Measurements from ENCODE around the gene DNAJC1. TPM values are rescaled to one million over a fixed set of nuclear protein-coding genes. Genes with fewer than 3 reads are reported as not detected.
"Not testable (repeated sequence)": the region's sequence is repeated elsewhere in the genome, so short reads cannot be mapped to it uniquely, and the experiment has no call there.

DNAJC1 gene
- total and polyA plus RNA-seq, 2 donors (not counting 3 experiments of a cell fraction or from before 2014, with no cell fraction given): 11.2 to 19.7 TPM

GRCh38 chr10:22022257-22023032 lies 18.9 kb upstream of the DNAJC1 start:
- H3K27ac ChIP-seq (ENCODE audit: insufficient read depth, low read depth, low read length): no peak overlapping the region
- DNase-seq (ENCODE audit: low read depth, low spot score) (no peak), FAIRE-seq (no peak)
- H3K4me3 ChIP-seq (replicated peaks in 1 of 3; ENCODE audit: insufficient read depth in 1 of 3, low read depth in 1 of 3, low read length in 3 of 3): no peak overlapping the region
- no peaks in the 10 kb centered on the region for H3K79me2 ChIP-seq (ENCODE audit: control insufficient read depth, insufficient read depth, low read length)
- H3K9me1 ChIP-seq (replicated peaks; ENCODE audit: control insufficient read depth, extremely low read depth, insufficient read depth, low read length): no peaks in the 10 kb centered on the region
- no peaks in the 10 kb centered on the region for H3K36me3 ChIP-seq (ENCODE audit: control insufficient read depth in 2 of 2, extremely low read depth in 1 of 2, insufficient read depth in 2 of 2, low read length in 2 of 2)
- ChIA-PET CTCF (no interaction called here), POLR2A (no interaction called here)
- intact Hi-C loops (cut with micrococcal nuclease): no loop called here
- TF ChIP-seq MYC (IDR thresholded peaks at IDR 0.05; ENCODE audit: low read depth, low read length) (no peak), POLR2AphosphoS5 (IDR thresholded peaks at IDR 0.05; ENCODE audit: insufficient read depth, low read depth, low read length) (no peak), FOS (IDR thresholded peaks at IDR 0.05; ENCODE audit: borderline replicate concordance, insufficient read depth, low read length) (no peak), GATA2 (IDR thresholded peaks at IDR 0.05; ENCODE audit: insufficient read depth, insufficient read length, low read depth, low read length) (no peak), JUN (IDR thresholded peaks at IDR 0.05; ENCODE audit: borderline replicate concordance, insufficient read depth, insufficient read length, low read depth) (no peak), MAX (IDR thresholded peaks at IDR 0.05; ENCODE audit: insufficient read depth, insufficient read length) (no peak), CTCF (IDR thresholded peaks at IDR 0.05; ENCODE audit: extremely low read depth in 1 of 2, insufficient read depth in 1 of 2, low read depth in 1 of 2, low read length in 2 of 2) (no peak), POLR2A (IDR thresholded peaks at IDR 0.05; ENCODE audit: low read depth, low read length) (no peak), EZH2 (IDR thresholded peaks at IDR 0.05; ENCODE audit: borderline replicate concordance, low read depth, low read length, severe bottlenecking) (no peak)
- H3K4me2 ChIP-seq (ENCODE audit: insufficient read depth, low read length): no peak overlapping the region
- dilution Hi-C loops (cut with MboI; ENCODE audit: extremely low pct_ligation_motif_present, low sequenced_read_pairs): no loop called here
- H3K4me1 ChIP-seq (ENCODE audit: control insufficient read depth, extremely low read depth, insufficient read depth, low read length): no peaks in the 10 kb centered on the region
- peak overlapping the region; percentile 32 for H2AFZ ChIP-seq (ENCODE audit: low read depth, low read length)
- H3K9me3 ChIP-seq (replicated peaks; ENCODE audit: control insufficient read depth, insufficient read depth, low read length): no peaks in the 10 kb centered on the region
- no TSS peak for BruUV-seq (replicated peaks)
- no peaks in the 10 kb centered on the region for H4K20me1 ChIP-seq (replicated peaks; ENCODE audit: control insufficient read depth, extremely low read depth, insufficient read depth, low read length)
- no peak overlapping the region for H3K9ac ChIP-seq (replicated peaks; ENCODE audit: extremely low read depth, insufficient read depth, low read length)
- H3K27me3 ChIP-seq (ENCODE audit: control insufficient read depth in 2 of 2, insufficient read depth in 2 of 2, low read length in 2 of 2): peaks cover 4 to 5% of the 10 kb centered on the region in 2 experiments

- H3K27ac ChIP-seq (ENCODE audit: insufficient read depth, low read depth, low read length); BruUV-seq (replicated peaks); H3K36me3 ChIP-seq (ENCODE audit: control insufficient read depth in 2 of 2, extremely low read depth in 1 of 2, insufficient read depth in 2 of 2, low read length in 2 of 2); H4K20me1 ChIP-seq (replicated peaks; ENCODE audit: control insufficient read depth, extremely low read depth, insufficient read depth, low read length); CTCF ChIA-PET; H2AFZ ChIP-seq (ENCODE audit: low read depth, low read length); H3K4me3 ChIP-seq (replicated peaks in 1 of 3; ENCODE audit: insufficient read depth in 1 of 3, low read depth in 1 of 3, low read length in 3 of 3); intact Hi-C loops (cut with micrococcal nuclease); H3K9me3 ChIP-seq (replicated peaks; ENCODE audit: control insufficient read depth, insufficient read depth, low read length); H3K4me1 ChIP-seq (ENCODE audit: control insufficient read depth, extremely low read depth, insufficient read depth, low read length); H3K4me2 ChIP-seq (ENCODE audit: insufficient read depth, low read length); dilution Hi-C loops (cut with MboI; ENCODE audit: extremely low pct_ligation_motif_present, low sequenced_read_pairs); POLR2A ChIA-PET; H3K79me2 ChIP-seq (ENCODE audit: control insufficient read depth, insufficient read depth, low read length); H3K9ac ChIP-seq (replicated peaks; ENCODE audit: extremely low read depth, insufficient read depth, low read length); DNase-seq (ENCODE audit: low read depth, low spot score); H3K27me3 ChIP-seq (ENCODE audit: control insufficient read depth in 2 of 2, insufficient read depth in 2 of 2, low read length in 2 of 2); H3K9me1 ChIP-seq (replicated peaks; ENCODE audit: control insufficient read depth, extremely low read depth, insufficient read depth, low read length); FAIRE-seq: not testable (repeated sequence)
Observed at GRCh38 chr10:22021144-22021543, 17.6 kb upstream of the DNAJC1 start.

Measured in endothelial cell of umbilical vein (primary cell).